K562 (cell line): Measurements from ENCODE around the gene HTRA3. TPM values are rescaled to one million over a fixed set of nuclear protein-coding genes. Genes with fewer than 3 reads are reported as not detected.

Experiments
- ATAC-seq: fragments of 200-7000 bp; cut with Tn5 transposase; 3 replicates; pipeline ENCODE4 v1.9.1; 2020; ENCODE audit warnings: moderate library complexity
- BruUV-seq: library from RNA; stranded (reverse); fragments of 400-500 nt; replicated peaks from 2 replicates; lab custom pipeline; 2021; lab: Mats Ljungman, UMichigan
- CTCF ChIA-PET: fragments of 300-600 bp; formaldehyde crosslinking; extraction: SDS; loops from one replicate; lab custom pipeline; 2021; ENCODE audit warnings: low intra/inter-chr PET ratio; lab: Yijun Ruan, JAX
- POLR2A ChIA-PET: fragments of 300-600, 350-650 bp; sonication (Branson Sonifier 250); formaldehyde crosslinking; extraction: SDS; loops from one replicate; lab custom pipeline; 2021; ENCODE audit warnings: antibody characterized with exemption, inconsistent platforms; lab: Yijun Ruan, JAX
- DNase-seq, 4 experiments: peaks; one replicate each; pipeline versions ENCODE4 v3.0.0 to v3.0.0-alpha.2; 2011 to 2018; ENCODE audit warnings: low spot score in 3 of 4, mixed read lengths in 3 of 4; ENCODE audit errors: extremely low read depth in 1 of 4
- FAIRE-seq: peaks from 2 replicates; lab custom pipeline; 2011; peaks lifted over from hg19 to GRCh38; lab: Jason Lieb, UNC
- H2AFZ ChIP-seq: 2 replicates; pipeline ENCODE4 v1.6.0; 2011; ENCODE audit warnings: low read depth, low read length, control low read depth, inconsistent platforms
- H3K27ac ChIP-seq: fragments of 200-600 bp; 3 replicates; pipeline ENCODE4 v1.8.0; 2011; ENCODE audit warnings: low read depth, mild to moderate bottlenecking, control low read depth, inconsistent platforms, low read length, moderate library complexity, mixed read lengths; ENCODE audit errors: extremely low read depth
- H3K27me3 ChIP-seq, 2 experiments: fragments of 300-600 bp in 1 of 2; 2 replicates in 1 of 2; 3 replicates in 1 of 2; pipeline versions ENCODE4 v1.6.0 to v1.8.0; 2011; ENCODE audit warnings: inconsistent platforms in 2 of 2, low read length in 2 of 2, mild to moderate bottlenecking in 1 of 2, mixed read lengths in 1 of 2, moderate library complexity in 1 of 2; ENCODE audit not compliant: control insufficient read depth in 2 of 2, insufficient read depth in 2 of 2
- H3K36me3 ChIP-seq: fragments of 300-600 bp; 3 replicates; pipeline ENCODE4 v1.8.0; 2011; ENCODE audit warnings: mild to moderate bottlenecking, low read length, inconsistent platforms; ENCODE audit not compliant: control insufficient read depth, insufficient read depth
- H3K4me1 ChIP-seq, 2 experiments: fragments of 200-600 bp in 1 of 2; replicated peaks in 1 of 2; 2 replicates in 1 of 2; 3 replicates in 1 of 2; pipeline versions ENCODE4 v1.5.1 to v1.8.0; 2011; ENCODE audit warnings: inconsistent platforms in 2 of 2, low read length in 2 of 2, mild to moderate bottlenecking in 1 of 2, mixed read lengths in 1 of 2, moderate library complexity in 1 of 2; ENCODE audit not compliant: control insufficient read depth in 2 of 2, insufficient read depth in 2 of 2
- H3K4me2 ChIP-seq: 2 replicates; pipeline ENCODE4 v1.6.1; 2011; ENCODE audit warnings: low read length, control low read depth, inconsistent platforms, mixed read lengths; ENCODE audit not compliant: insufficient read depth
- H3K4me3 ChIP-seq: fragments of 200-600 bp; sonication (generic), shearing (Covaris generic); 2 replicates; pipeline ENCODE4 v1.5.1; 2016; ENCODE audit warnings: control low read depth, inconsistent platforms
- H3K79me2 ChIP-seq: fragments of 200-600 bp; 3 replicates; pipeline ENCODE4 v1.8.0; 2011; ENCODE audit warnings: low read length, inconsistent platforms; ENCODE audit not compliant: control insufficient read depth, insufficient read depth
- H3K9ac ChIP-seq, 2 experiments: 2 replicates each; pipeline versions ENCODE4 v1.6.0 to v1.6.1; 2011; ENCODE audit warnings: low read depth in 2 of 2, low read length in 2 of 2, control low read depth in 1 of 2, inconsistent platforms in 1 of 2, mild to moderate bottlenecking in 1 of 2, mixed read lengths in 1 of 2; ENCODE audit not compliant: insufficient read depth in 1 of 2
- H3K9me1 ChIP-seq: one replicate; pipeline ENCODE4 v1.6.0; 2011; ENCODE audit warnings: inconsistent platforms, mild to moderate bottlenecking, low read length, moderate library complexity; ENCODE audit not compliant: control insufficient read depth, insufficient read depth
- H3K9me3 ChIP-seq: replicated peaks from 2 replicates; pipeline ENCODE4 v1.5.1; 2011; ENCODE audit warnings: low read depth, low read length, inconsistent platforms; ENCODE audit not compliant: control insufficient read depth, insufficient read depth
- H4K20me1 ChIP-seq: replicated peaks from 2 replicates; pipeline ENCODE4 v1.6.1; 2011; ENCODE audit warnings: low read length, inconsistent platforms, mixed read lengths; ENCODE audit not compliant: control insufficient read depth, insufficient read depth
- DPF2 ChIP-seq: fragments of 450-650 bp; IDR thresholded peaks from 2 replicates; pipeline ENCODE4 v1.6.1; 2016
- FOXA3 ChIP-seq, 2 experiments: fragments of 450-650 bp in 1 of 2; sonication (generic) in 1 of 2; formaldehyde crosslinking; IDR thresholded peaks in 1 of 2; conservative IDR thresholded peaks in 1 of 2; 2 replicates each; pipeline versions ENCODE4 v1.4.0 to v1.8.0; 2020 to 2022; ENCODE audit warnings: mild to moderate bottlenecking in 2 of 2, missing genetic modification reagents in 1 of 2
- FOXO4 ChIP-seq: fragments of 450-650 bp; formaldehyde crosslinking; IDR thresholded peaks from 2 replicates; pipeline ENCODE4 v1.4.0; 2020; ENCODE audit warnings: mild to moderate bottlenecking, moderate library complexity
- PBX2 ChIP-seq, 2 experiments: IDR thresholded peaks in 1 of 2; conservative IDR thresholded peaks in 1 of 2; 2 replicates each; pipeline ENCODE4 v1.6.1; 2016; ENCODE audit warnings: low read depth in 2 of 2, mild to moderate bottlenecking in 1 of 2, missing compliant biosample characterization in 1 of 2, missing genetic modification characterization in 1 of 2, moderate library complexity in 1 of 2
- RFX1 ChIP-seq: fragments of 450-650 bp; IDR thresholded peaks from 2 replicates; pipeline ENCODE4 v1.6.1; 2016; ENCODE audit warnings: mild to moderate bottlenecking, moderate library complexity
- ZEB2 ChIP-seq: fragments of 450-650 bp; IDR thresholded peaks from 2 replicates; pipeline ENCODE4 v1.6.1; 2016
- WGBS: fragments of 100-300 bp; shearing (Covaris generic); methylation state at CpG from one replicate; pipeline ENCODE4 v1.1.6; 2016; ENCODE audit warnings: low coverage, mixed read lengths; ENCODE audit not compliant: insufficient coverage; ENCODE audit errors: missing lambda C conversion rate; 5-methylcytosine and 5-hydroxymethylcytosine counted together
- in situ Hi-C: fragments of 300-500 bp; cut with MboI; formaldehyde crosslinking; loops from 4 replicates; pipeline ENCODE4 v1.15.0; 2018; ENCODE audit warnings: inconsistent platforms, mixed read lengths
- intact Hi-C: fragments of 100-400 bp; cut with micrococcal nuclease; formaldehyde crosslinking; loops from 2 replicates; pipeline ENCODE4 v1.14.2; 2022
- polyA plus RNA-seq, 8 experiments: library from polyadenylated mRNA; depleted of rRNA in 4 of 8; stranded (reverse) in 5 of 8; unstranded in 3 of 8; fragments of >200 nt; fragmentation: Nextera tagmentation in 2 of 8; fragmentation: Illumina TruSeq in 1 of 8; extraction: Ambion mirVana in 2 of 8; extraction: Trizol in 1 of 8; gene quantifications; 2 replicates each; pipeline versions ENCODE4 v1.2.1 to v1.2.3, GENCODE V29; 2011 to 2014; ENCODE audit warnings: inconsistent platforms in 1 of 8, missing spikeins in 1 of 8
- total RNA-seq, 7 experiments: library from RNA; depleted of rRNA in 6 of 7; stranded (reverse); fragments of >200 nt in 6 of 7; fragmentation: Illumina TruSeq in 2 of 7; extraction: Trizol in 2 of 7; gene quantifications; 2 replicates each; pipeline versions ENCODE4 v1.2.1 to v1.2.3, GENCODE V29; 2011 to 2021; ENCODE audit warnings: low replicate concordance in 1 of 7

Gene HTRA3
- total and polyA plus RNA-seq, 9 of the 15 experiments (the other 6 are each of a cell fraction or from before 2014, with no cell fraction given): 0.04 TPM; not detected in 8

GRCh38 chr4:8251110-8251883 lies 18.3 kb upstream of the HTRA3 start:
- H3K27me3 ChIP-seq: peaks cover 0 to 45% of the 10 kb centered on the region in 2 experiments; a peak in 3 of 5 replicates
- in situ Hi-C loops (no loop called here), intact Hi-C loops (no loop called here)
- TF ChIP-seq PBX2 (CRISPR knock-in tag; IDR thresholded peaks at IDR 0.05; ENCODE audit: low read depth) (no peak), PBX2 (tag; conservative IDR thresholded peaks at IDR 0.05; ENCODE audit: low read depth) (no peak), DPF2 (no peak), FOXA3 (CRISPR knock-in tag; conservative IDR thresholded peaks at IDR 0.05 in 1 of 2, IDR thresholded peaks at IDR 0.05 in 1 of 2) (no peak), RFX1 (peak; percentile 43), FOXO4 (CRISPR knock-in tag) (no peak), ZEB2 (no peak)
- no peak overlapping the region for H2AFZ ChIP-seq
- H3K9ac ChIP-seq: no peak overlapping the region
- no TSS peak for BruUV-seq
- H3K4me3 ChIP-seq: no peak overlapping the region
- ATAC-seq: no peak
- no peaks in the 10 kb centered on the region for H3K9me1 ChIP-seq
- POLR2A ChIA-PET: interaction anchor here (0.7 to 1.7 kb wide), 2 partner anchors 9 to 75 kb away, joined by 3 to 4 read pairs; no protein-coding TSS in a partner anchor
- no peaks in the 10 kb centered on the region for H3K79me2 ChIP-seq
- DNase-seq: no peak
- no peaks in the 10 kb centered on the region for H3K36me3 ChIP-seq
- no peaks in the 10 kb centered on the region for H3K9me3 ChIP-seq
- no peaks in the 10 kb centered on the region; the same call in none of the 2 replicates for H4K20me1 ChIP-seq
- no peak overlapping the region for H3K27ac ChIP-seq
- H3K4me1 ChIP-seq: peaks cover 7 to 40% of the 10 kb centered on the region in 2 experiments
- no peak overlapping the region for H3K4me2 ChIP-seq
- 42% methylated on average over 24 of the region's 24 CpGs for WGBS
- no peak for FAIRE-seq
- CTCF ChIA-PET: no interaction called here
